ENCODE results near the gene COL5A2.

Gene COL5A2

GRCh38 chr2:189178054-189178453, 1.5 kb downstream of the COL5A2 start:
- peak; percentile 95 for FAIRE-seq

- no peak for FAIRE-seq
Measured at GRCh38 chr2:189177251-189177840, 2.2 kb downstream of the COL5A2 start.

GRCh38 chr2:189176516-189176915, 3.0 kb downstream of the COL5A2 start:
- no peak for FAIRE-seq

- FAIRE-seq, result no peak
Measured at GRCh38 chr2:189175869-189176433, 3.6 kb downstream of the COL5A2 start.

GRCh38 chr2:189171956-189172609, 7.5 kb downstream of the COL5A2 start:
- FAIRE-seq, result peak; percentile 57

GRCh38 chr2:189168856-189169499, 10.6 kb downstream of the COL5A2 start:
- FAIRE-seq, result no peak

GRCh38 chr2:189165656-189166380, 13.7 kb downstream of the COL5A2 start:
- FAIRE-seq, result peak; percentile 34

- FAIRE-seq, result no peak
Measured at GRCh38 chr2:189164746-189165145, 14.8 kb downstream of the COL5A2 start.

GRCh38 chr2:189163889-189164288, 15.7 kb downstream of the COL5A2 start:
- FAIRE-seq, result peak; percentile 93

GRCh38 chr2:189162566-189162965, 17.0 kb downstream of the COL5A2 start:
- FAIRE-seq, result no peak

GRCh38 chr2:189161894-189162293, 17.7 kb downstream of the COL5A2 start:
- no peak for FAIRE-seq

GRCh38 chr2:189159717-189160116, 19.8 kb downstream of the COL5A2 start:
- peak; percentile 47 for FAIRE-seq

GRCh38 chr2:189159273-189159672, 20.3 kb downstream of the COL5A2 start:
- no peak for FAIRE-seq

- FAIRE-seq, result no peak
Measured at GRCh38 chr2:189157939-189158338, 21.6 kb downstream of the COL5A2 start.

- FAIRE-seq, result no peak
Measured at GRCh38 chr2:189157456-189157855, 22.1 kb downstream of the COL5A2 start.

GRCh38 chr2:189155795-189156194, 23.8 kb downstream of the COL5A2 start:
- FAIRE-seq, result no peak

GRCh38 chr2:189153619-189154018, 25.9 kb downstream of the COL5A2 start:
- no peak for FAIRE-seq

- FAIRE-seq, result peak; percentile 13
Measured at GRCh38 chr2:189152483-189152882, 27.1 kb downstream of the COL5A2 start.

- no peak for FAIRE-seq
Measured at GRCh38 chr2:189151906-189152305, 27.7 kb downstream of the COL5A2 start.

GRCh38 chr2:189150033-189150432, 29.5 kb downstream of the COL5A2 start:
- peak; percentile 93 for FAIRE-seq

GRCh38 chr2:189147989-189148388, 31.6 kb downstream of the COL5A2 start:
- FAIRE-seq, result no peak

- no peak for FAIRE-seq
Measured at GRCh38 chr2:189147361-189147760, 32.2 kb downstream of the COL5A2 start.

GRCh38 chr2:189146553-189146952, 33.0 kb downstream of the COL5A2 start:
- peak; percentile 56 for FAIRE-seq

All from G401.6 (cell line).